ENCODE data around the gene C1orf210.

C1orf210 gene

GRCh38 chr1:43266881-43267280 lies 18.5 kb downstream of the C1orf210 start:
- H3K36me3 Mint-ChIP-seq = peaks cover 4% of the 10 kb centered on the region
- peaks cover 15% of the 10 kb centered on the region for H3K4me1 Mint-ChIP-seq (ENCODE audit: low read depth)
- H3K27ac Mint-ChIP-seq = no peak overlapping the region
- peaks cover 6% of the 10 kb centered on the region for H3K9me3 Mint-ChIP-seq (ENCODE audit: low read depth)
- peaks cover 4% of the 10 kb centered on the region for H3K27me3 Mint-ChIP-seq
- H3K4me3 Mint-ChIP-seq = no peak overlapping the region

GRCh38 chr1:43265431-43265830 lies 19.9 kb downstream of the C1orf210 start:
- H3K4me1 Mint-ChIP-seq (ENCODE audit: low read depth) = peaks cover 1% of the 10 kb centered on the region
- no peak overlapping the region for H3K27ac Mint-ChIP-seq
- peaks cover 4% of the 10 kb centered on the region for H3K36me3 Mint-ChIP-seq
- H3K27me3 Mint-ChIP-seq = peaks cover 2% of the 10 kb centered on the region
- peaks cover 6% of the 10 kb centered on the region for H3K9me3 Mint-ChIP-seq (ENCODE audit: low read depth)
- H3K4me3 Mint-ChIP-seq = no peak overlapping the region

- no peaks in the 10 kb centered on the region for H3K27me3 Mint-ChIP-seq
- H3K27ac Mint-ChIP-seq = no peak overlapping the region
- peaks cover under 1% of the 10 kb centered on the region for H3K9me3 Mint-ChIP-seq (ENCODE audit: low read depth)
- H3K36me3 Mint-ChIP-seq = no peaks in the 10 kb centered on the region
- H3K4me1 Mint-ChIP-seq (ENCODE audit: low read depth) = no peaks in the 10 kb centered on the region
- H3K4me3 Mint-ChIP-seq = no peak overlapping the region
Measured at GRCh38 chr1:43258370-43258769, 27.0 kb downstream of the C1orf210 start.

GRCh38 chr1:43256675-43257570 lies 28.5 kb downstream of the C1orf210 start:
- Mint-ChIP-seq H3K4me1 (ENCODE audit: low read depth) (no peaks in the 10 kb centered on the region), H3K27me3 (peaks cover 5% of the 10 kb centered on the region), H3K27ac (no peak overlapping the region), H3K4me3 (no peak overlapping the region), H3K36me3 (no peaks in the 10 kb centered on the region), H3K9me3 (ENCODE audit: low read depth) (no peaks in the 10 kb centered on the region)

GRCh38 chr1:43255438-43256210 lies 29.8 kb downstream of the C1orf210 start:
- no peaks in the 10 kb centered on the region for H3K9me3 Mint-ChIP-seq (ENCODE audit: low read depth)
- H3K4me1 Mint-ChIP-seq (ENCODE audit: low read depth) = no peaks in the 10 kb centered on the region
- peaks cover 5% of the 10 kb centered on the region for H3K27me3 Mint-ChIP-seq
- H3K36me3 Mint-ChIP-seq = no peaks in the 10 kb centered on the region
- H3K4me3 Mint-ChIP-seq = no peak overlapping the region
- H3K27ac Mint-ChIP-seq = no peak overlapping the region

- Mint-ChIP-seq H3K36me3 (no peaks in the 10 kb centered on the region), H3K27me3 (peaks cover 5% of the 10 kb centered on the region), H3K27ac (no peak overlapping the region), H3K9me3 (ENCODE audit: low read depth) (no peaks in the 10 kb centered on the region), H3K4me3 (no peak overlapping the region), H3K4me1 (ENCODE audit: low read depth) (no peaks in the 10 kb centered on the region)
Measured at GRCh38 chr1:43253876-43254275, 31.5 kb downstream of the C1orf210 start.

GRCh38 chr1:43253173-43253572 lies 32.2 kb downstream of the C1orf210 start:
- Mint-ChIP-seq H3K4me1 (ENCODE audit: low read depth) (no peaks in the 10 kb centered on the region), H3K27me3 (peaks cover 5% of the 10 kb centered on the region), H3K4me3 (no peak overlapping the region), H3K36me3 (no peaks in the 10 kb centered on the region), H3K9me3 (ENCODE audit: low read depth) (no peaks in the 10 kb centered on the region), H3K27ac (no peak overlapping the region)

GRCh38 chr1:43252225-43252624 lies 33.2 kb downstream of the C1orf210 start:
- H3K27me3 Mint-ChIP-seq = peaks cover 5% of the 10 kb centered on the region

GRCh38 chr1:43251024-43251423 lies 34.4 kb downstream of the C1orf210 start:
- Mint-ChIP-seq H3K4me3 (no peak overlapping the region), H3K27ac (no peak overlapping the region), H3K4me1 (ENCODE audit: low read depth) (no peaks in the 10 kb centered on the region), H3K27me3 (peaks cover 5% of the 10 kb centered on the region), H3K36me3 (no peaks in the 10 kb centered on the region), H3K9me3 (ENCODE audit: low read depth) (no peaks in the 10 kb centered on the region)

More at GRCh38 chr1:43252225-43252624, 33.2 kb downstream of the C1orf210 start:
- H3K9me3 Mint-ChIP-seq (ENCODE audit: low read depth) = no peaks in the 10 kb centered on the region
- no peak overlapping the region for H3K4me3 Mint-ChIP-seq
- H3K27ac Mint-ChIP-seq = no peak overlapping the region
- H3K4me1 Mint-ChIP-seq (ENCODE audit: low read depth) = no peaks in the 10 kb centered on the region
- no peaks in the 10 kb centered on the region for H3K36me3 Mint-ChIP-seq

- Mint-ChIP-seq H3K36me3 (no peaks in the 10 kb centered on the region), H3K27ac (no peak overlapping the region), H3K4me1 (ENCODE audit: low read depth) (no peaks in the 10 kb centered on the region), H3K9me3 (ENCODE audit: low read depth) (no peaks in the 10 kb centered on the region), H3K27me3 (peaks cover 5% of the 10 kb centered on the region), H3K4me3 (no peak overlapping the region)
Measured at GRCh38 chr1:43250351-43250761, 35.0 kb downstream of the C1orf210 start.

- H3K4me1 Mint-ChIP-seq (ENCODE audit: low read depth) = no peaks in the 10 kb centered on the region
- no peak overlapping the region for H3K27ac Mint-ChIP-seq
- no peaks in the 10 kb centered on the region for H3K36me3 Mint-ChIP-seq
- H3K9me3 Mint-ChIP-seq (ENCODE audit: low read depth) = no peaks in the 10 kb centered on the region
- H3K4me3 Mint-ChIP-seq = no peak overlapping the region
- no peaks in the 10 kb centered on the region for H3K27me3 Mint-ChIP-seq
Measured at GRCh38 chr1:43247256-43247921, 38.0 kb downstream of the C1orf210 start.

GRCh38 chr1:43246466-43247213 lies 38.7 kb downstream of the C1orf210 start:
- no peaks in the 10 kb centered on the region for H3K4me1 Mint-ChIP-seq (ENCODE audit: low read depth)
- H3K27me3 Mint-ChIP-seq = no peaks in the 10 kb centered on the region
- no peaks in the 10 kb centered on the region for H3K36me3 Mint-ChIP-seq
- H3K27ac Mint-ChIP-seq = no peak overlapping the region
- no peak overlapping the region for H3K4me3 Mint-ChIP-seq
- no peaks in the 10 kb centered on the region for H3K9me3 Mint-ChIP-seq (ENCODE audit: low read depth)

- H3K4me1 Mint-ChIP-seq (ENCODE audit: low read depth) = no peaks in the 10 kb centered on the region
- no peaks in the 10 kb centered on the region for H3K27me3 Mint-ChIP-seq
- H3K4me3 Mint-ChIP-seq = no peak overlapping the region
- H3K9me3 Mint-ChIP-seq (ENCODE audit: low read depth) = no peaks in the 10 kb centered on the region
- H3K36me3 Mint-ChIP-seq = no peaks in the 10 kb centered on the region
- no peak overlapping the region for H3K27ac Mint-ChIP-seq
Measured at GRCh38 chr1:43243299-43243698, 42.1 kb downstream of the C1orf210 start.

GRCh38 chr1:43241413-43241836 lies 44.0 kb downstream of the C1orf210 start:
- no peaks in the 10 kb centered on the region for H3K36me3 Mint-ChIP-seq
- H3K27me3 Mint-ChIP-seq = no peaks in the 10 kb centered on the region
- no peak overlapping the region for H3K27ac Mint-ChIP-seq
- H3K4me3 Mint-ChIP-seq = no peak overlapping the region
- H3K4me1 Mint-ChIP-seq (ENCODE audit: low read depth) = no peaks in the 10 kb centered on the region
- H3K9me3 Mint-ChIP-seq (ENCODE audit: low read depth) = no peaks in the 10 kb centered on the region
